Esophagus muscularis mucosa (tissue), 4 donors: ENCODE data around the gene FMR1NB. TPM values are rescaled to one million over a fixed set of nuclear protein-coding genes. Genes with fewer than 3 reads are reported as not detected.

Source experiments
- DNase-seq: peaks from one replicate; pipeline ENCODE4 v3.0.0-alpha.2; 2017; ENCODE audit errors: extremely low spot score
- H3K27ac ChIP-seq, 4 donors: fragments of 200-600 bp; sonication (generic); replicated peaks in 1 of 4; 1 replicate in 3 of 4; 2 replicates in 1 of 4; pipeline ENCODE4 v1.5.1; 2016 to 2019; ENCODE audit warnings: mild to moderate bottlenecking in 1 of 4
- H3K27me3 ChIP-seq, 4 donors: fragments of 200-600 bp; sonication (generic); one replicate each; pipeline versions ENCODE4 v1.5.1 to v1.6.0; 2016 to 2019
- H3K36me3 ChIP-seq, 4 donors: fragments of 200-600 bp; sonication (generic); one replicate each; pipeline ENCODE4 v1.5.1; 2016 to 2019
- H3K4me1 ChIP-seq, 4 donors: fragments of 200-600 bp; sonication (generic); one replicate each; pipeline ENCODE4 v1.5.1; 2016 to 2019
- H3K4me3 ChIP-seq, 4 donors: fragments of 200-600 bp; sonication (generic); 1 replicate in 2 of 4; 2 replicates in 2 of 4; pipeline ENCODE4 v1.5.1; 2016 to 2019; ENCODE audit warnings: mild to moderate bottlenecking in 4 of 4, moderate library complexity in 1 of 4
- H3K9me3 ChIP-seq, 4 donors: fragments of 200-600 bp; sonication (generic); 1 replicate in 3 of 4; 2 replicates in 1 of 4; pipeline ENCODE4 v1.5.1; 2016 to 2019
- EP300 ChIP-seq: sonication (generic); formaldehyde crosslinking; IDR thresholded peaks from one replicate; pipeline ENCODE4 v1.6.1; 2017; ENCODE audit warnings: antibody characterized with exemption
- POLR2A ChIP-seq: fragments of 450-650 bp; IDR thresholded peaks from one replicate; pipeline ENCODE4 v1.6.1; 2017; ENCODE audit warnings: antibody characterized with exemption, moderate library complexity, mild to moderate bottlenecking, low read depth
- POLR2AphosphoS5 ChIP-seq, 2 donors: sonication (generic); formaldehyde crosslinking; IDR thresholded peaks; one replicate each; pipeline ENCODE4 v1.6.1; 2017; ENCODE audit warnings: antibody characterized with exemption in 2 of 2
- whole genome bisulfite sequencing: methylation state at CpG from one replicate; pipeline ENCODE4 v1.1.5; 2018; 5-methylcytosine and 5-hydroxymethylcytosine counted together
- intact Hi-C: fragments of 100-400 bp; cut with DNase I; formaldehyde crosslinking; loops from one replicate; pipeline ENCODE4 v1.15.1; 2023
- total RNA-seq, 4 donors: library from RNA; depleted of rRNA; stranded (reverse); fragments of >200 nt; gene quantifications; one replicate each; pipeline versions ENCODE4 v1.1.0 to v1.2.1, GENCODE V29; 2016
- TF ChIP-seq, protein P1 (sequence below), 3 experiments: fragments of 200-600 bp in 2 of 3; fragments of 450-650 bp in 1 of 3; sonication (generic) in 2 of 3; IDR thresholded peaks; one replicate each; pipeline ENCODE4 v1.5.1; 2017 to 2019; ENCODE audit warnings: antibody characterized with exemption in 3 of 3, mild to moderate bottlenecking in 2 of 3, moderate library complexity in 1 of 3

Gene FMR1NB
- total RNA-seq, 4 donors from 2014 or later, result not detected

DNA sequence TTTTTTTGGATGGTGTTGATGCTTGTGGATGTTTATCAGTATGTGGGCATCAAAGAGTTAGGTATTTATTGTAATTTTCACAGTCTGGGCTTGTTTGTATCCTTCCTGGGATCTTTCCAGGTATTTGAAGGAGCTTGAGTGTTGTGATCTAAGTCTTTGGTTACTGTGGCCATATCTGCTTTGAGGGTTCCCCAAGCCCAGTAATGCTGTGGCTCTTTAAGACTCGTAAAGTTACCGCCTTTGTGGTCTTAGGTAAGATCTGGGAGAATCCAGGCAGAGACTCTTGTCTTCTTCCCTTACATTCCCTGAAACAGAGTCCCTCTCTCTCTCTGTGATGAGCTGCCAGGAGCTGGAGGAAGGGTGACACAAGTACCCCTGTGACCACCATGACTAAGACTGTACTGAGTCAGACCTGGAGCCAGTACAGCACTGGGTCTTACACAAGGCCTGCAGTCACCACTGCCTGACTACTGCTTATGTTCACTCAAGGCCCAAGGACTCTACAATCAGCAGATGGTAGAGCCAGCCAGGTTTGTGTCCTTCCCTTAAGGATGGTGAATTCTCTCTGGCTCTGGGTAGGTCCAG is 62.2 kb downstream of the FMR1NB start:
- intact Hi-C loops, result no loop called here
- TF ChIP-seq POLR2AphosphoS5 (IDR thresholded peaks at IDR 0.05) (no peak), EP300 (no peak), POLR2A (no peak)
- TF ChIP-seq, protein P1, sequence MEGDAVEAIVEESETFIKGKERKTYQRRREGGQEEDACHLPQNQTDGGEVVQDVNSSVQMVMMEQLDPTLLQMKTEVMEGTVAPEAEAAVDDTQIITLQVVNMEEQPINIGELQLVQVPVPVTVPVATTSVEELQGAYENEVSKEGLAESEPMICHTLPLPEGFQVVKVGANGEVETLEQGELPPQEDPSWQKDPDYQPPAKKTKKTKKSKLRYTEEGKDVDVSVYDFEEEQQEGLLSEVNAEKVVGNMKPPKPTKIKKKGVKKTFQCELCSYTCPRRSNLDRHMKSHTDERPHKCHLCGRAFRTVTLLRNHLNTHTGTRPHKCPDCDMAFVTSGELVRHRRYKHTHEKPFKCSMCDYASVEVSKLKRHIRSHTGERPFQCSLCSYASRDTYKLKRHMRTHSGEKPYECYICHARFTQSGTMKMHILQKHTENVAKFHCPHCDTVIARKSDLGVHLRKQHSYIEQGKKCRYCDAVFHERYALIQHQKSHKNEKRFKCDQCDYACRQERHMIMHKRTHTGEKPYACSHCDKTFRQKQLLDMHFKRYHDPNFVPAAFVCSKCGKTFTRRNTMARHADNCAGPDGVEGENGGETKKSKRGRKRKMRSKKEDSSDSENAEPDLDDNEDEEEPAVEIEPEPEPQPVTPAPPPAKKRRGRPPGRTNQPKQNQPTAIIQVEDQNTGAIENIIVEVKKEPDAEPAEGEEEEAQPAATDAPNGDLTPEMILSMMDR (IDR thresholded peaks at IDR 0.05), result no peak
- no peaks in the 10 kb centered on the region for H3K4me1 ChIP-seq
- no peak overlapping the region for H3K4me3 ChIP-seq
- H3K27me3 ChIP-seq, result no peaks in the 10 kb centered on the region
- H3K9me3 ChIP-seq, result no peaks in the 10 kb centered on the region
- 72% methylated on average over 2 of the region's 2 CpGs for WGBS
- no peak for DNase-seq
- H3K36me3 ChIP-seq, result no peaks in the 10 kb centered on the region
- H3K27ac ChIP-seq, result no peak overlapping the region

DNA sequence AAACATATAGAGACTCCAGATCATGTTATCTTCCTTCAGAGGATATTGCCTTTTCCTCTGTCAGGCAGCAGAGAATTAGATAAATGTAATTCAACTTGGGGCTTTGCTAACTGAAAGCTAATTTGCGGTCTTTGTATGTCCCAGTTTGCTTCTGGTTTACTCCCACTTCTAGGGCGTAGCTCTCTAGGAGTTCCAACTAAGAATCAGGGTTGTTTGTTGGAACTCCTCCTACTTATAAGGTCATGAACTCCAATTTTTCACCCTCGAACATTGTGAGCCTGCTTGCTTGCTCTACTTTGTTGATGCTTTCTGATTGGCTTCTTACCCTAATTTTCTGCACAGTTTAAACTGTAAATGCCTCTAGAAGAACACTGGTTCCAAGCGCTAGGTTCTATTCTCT is 66.1 kb downstream of the FMR1NB start:
- intact Hi-C loops, result loop anchor here (5.0 kb wide), 1 partner anchor 1425 kb away; no protein-coding TSS in a partner anchor
- H3K27ac ChIP-seq, result no peak overlapping the region
- TF ChIP-seq, protein P1 (IDR thresholded peaks at IDR 0.05), result no peak
- no peak for TF ChIP-seq POLR2AphosphoS5 (IDR thresholded peaks at IDR 0.05)
- no peak for TF ChIP-seq EP300
- TF ChIP-seq POLR2A, result no peak
- no peaks in the 10 kb centered on the region for H3K27me3 ChIP-seq
- H3K4me1 ChIP-seq, result no peaks in the 10 kb centered on the region
- 62% methylated on average over 4 of the region's 4 CpGs for WGBS
- DNase-seq, result no peak
- no peaks in the 10 kb centered on the region for H3K36me3 ChIP-seq
- no peaks in the 10 kb centered on the region for H3K9me3 ChIP-seq
- H3K4me3 ChIP-seq, result no peak overlapping the region

DNA sequence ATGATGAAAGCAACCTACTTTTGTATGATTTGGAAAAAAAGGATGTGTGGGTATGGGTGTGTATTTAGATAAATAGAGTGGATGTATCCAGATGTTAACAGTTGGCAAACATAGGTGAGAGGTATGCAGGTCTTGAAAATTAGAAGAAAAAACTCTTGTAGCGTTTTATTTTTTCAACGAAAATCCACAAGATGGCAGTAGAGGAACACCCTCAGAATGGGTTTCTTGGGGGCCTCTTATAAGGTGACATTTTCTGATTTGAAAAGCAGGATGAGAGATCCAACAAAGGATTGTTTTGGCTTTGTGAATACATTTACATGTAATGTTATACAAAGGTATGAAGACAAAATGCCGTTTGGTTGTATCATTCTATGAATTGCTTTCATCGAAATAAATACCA is 68.3 kb downstream of the FMR1NB start:
- Histone ChIP-seq H3K4me1 (no peaks in the 10 kb centered on the region), H3K4me3 (no peak overlapping the region), H3K36me3 (no peaks in the 10 kb centered on the region), H3K9me3 (no peaks in the 10 kb centered on the region), H3K27me3 (no peaks in the 10 kb centered on the region), H3K27ac (no peak overlapping the region)
- TF ChIP-seq POLR2A (no peak), EP300 (no peak)
- TF ChIP-seq, protein P1 (IDR thresholded peaks at IDR 0.05), result peak; percentile 22 to 46 (median 37)
- 25% methylated on average over 4 of the region's 4 CpGs for WGBS
- intact Hi-C loops, result loop anchor here (5.0 kb wide), 1 partner anchor 1423 kb away; no protein-coding TSS in a partner anchor
- DNase-seq, result no peak

DNA sequence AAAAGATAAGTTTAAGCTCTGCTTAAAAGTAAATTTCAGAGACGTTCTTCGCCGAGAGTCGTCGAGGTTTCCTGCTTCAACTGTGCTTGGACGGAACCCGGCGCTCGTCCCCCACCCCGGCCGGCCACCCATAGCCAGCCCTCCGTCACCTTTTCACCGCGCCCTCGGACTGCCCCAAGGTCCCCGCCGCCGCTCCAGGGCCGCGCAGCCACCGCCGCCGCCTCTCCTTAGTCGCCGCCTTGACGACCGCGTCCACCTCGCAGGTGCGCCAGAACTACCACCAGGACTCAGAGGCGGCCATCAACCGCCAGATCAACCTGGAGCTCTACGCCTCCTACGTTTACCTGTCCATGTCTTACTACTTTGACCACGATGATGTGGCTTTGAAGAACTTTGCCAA is 70.8 kb downstream of the FMR1NB start:
- H3K4me1 ChIP-seq, result no peaks in the 10 kb centered on the region
- no peaks in the 10 kb centered on the region for H3K9me3 ChIP-seq
- 73% methylated on average over 35 of the region's 35 CpGs for WGBS
- TF ChIP-seq EP300 (no peak), POLR2AphosphoS5 (IDR thresholded peaks at IDR 0.05) (no peak), POLR2A (no peak)
- TF ChIP-seq, protein P1 (IDR thresholded peaks at IDR 0.05), result no peak
- no peaks in the 10 kb centered on the region for H3K27me3 ChIP-seq
- no peak overlapping the region for H3K4me3 ChIP-seq
- no peaks in the 10 kb centered on the region for H3K36me3 ChIP-seq
- no peak overlapping the region for H3K27ac ChIP-seq
- intact Hi-C loops, result no loop called here
- DNase-seq, result no peak

DNA sequence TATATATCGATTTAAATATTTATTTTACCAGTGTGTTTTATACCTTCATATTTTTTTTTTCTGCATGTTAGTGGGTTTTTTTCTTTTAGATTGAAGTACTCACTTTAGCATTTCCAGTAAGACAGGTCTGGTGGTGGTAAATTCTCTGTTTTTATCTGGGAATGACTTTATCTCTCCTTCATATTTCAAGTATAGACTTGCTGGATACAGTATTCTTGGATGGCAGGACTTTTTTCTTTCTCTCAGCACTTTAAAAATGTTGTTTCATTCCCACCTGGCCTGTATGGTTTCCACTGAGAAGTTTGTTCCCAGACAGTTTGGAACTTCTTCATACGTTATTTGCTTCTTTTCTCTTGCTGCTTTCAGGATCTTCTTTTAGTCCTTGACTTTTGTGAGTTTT is 86.1 kb downstream of the FMR1NB start:
- Histone ChIP-seq H3K27me3 (no peaks in the 10 kb centered on the region), H3K36me3 (no peaks in the 10 kb centered on the region), H3K4me1 (no peaks in the 10 kb centered on the region), H3K9me3 (peaks cover 0 to 6% (median 0%) of the 10 kb centered on the region in 4 donors), H3K27ac (no peak overlapping the region), H3K4me3 (no peak overlapping the region)
- intact Hi-C loops, result no loop called here
- DNase-seq, result no peak
- TF ChIP-seq POLR2A (no peak), EP300 (no peak), POLR2AphosphoS5 (IDR thresholded peaks at IDR 0.05) (no peak)
- TF ChIP-seq, protein P1 (IDR thresholded peaks at IDR 0.05), result no peak
- 85% methylated on average over 2 of the region's 2 CpGs for WGBS
